Kidney (tissue), 14 donors: ENCODE data around the gene GGT5. TPM values are rescaled to one million over a fixed set of nuclear protein-coding genes. Genes with fewer than 3 reads are reported as not detected.
"Not testable (repeated sequence)": the region's sequence is repeated elsewhere in the genome, so short reads cannot be mapped to it uniquely, and the experiment has no call there.

Experiments
- DNase-seq, 5 donors: peaks; one replicate each; pipeline ENCODE4 v3.0.0-alpha.2; 2013 to 2020
- FAIRE-seq: peaks from 2 replicates; lab custom pipeline; 2012; peaks lifted over from hg19 to GRCh38; lab: Jason Lieb, UNC
- H3K27ac ChIP-seq, 2 donors: one replicate each; pipeline ENCODE4 v1.7.0; 2013; ENCODE audit warnings: low read depth in 2 of 2, low read length in 2 of 2, inconsistent platforms in 1 of 2
- H3K27me3 ChIP-seq: one replicate; pipeline ENCODE4 v1.7.1; 2013; ENCODE audit warnings: low read length, inconsistent platforms; ENCODE audit not compliant: control insufficient read depth, insufficient read depth
- H3K36me3 ChIP-seq, 3 donors: one replicate each; pipeline versions ENCODE4 v1.7.0 to v1.7.1; 2013; ENCODE audit warnings: low read length in 3 of 3, control low read depth in 1 of 3, inconsistent platforms in 1 of 3; ENCODE audit not compliant: insufficient read depth in 3 of 3, control insufficient read depth in 2 of 3
- H3K4me1 ChIP-seq, 3 donors: one replicate each; pipeline versions ENCODE4 v1.7.0 to v1.7.1; 2013; ENCODE audit warnings: low read length in 3 of 3, inconsistent platforms in 1 of 3, low read depth in 1 of 3; ENCODE audit not compliant: control insufficient read depth in 2 of 3, insufficient read depth in 2 of 3
- H3K4me3 ChIP-seq, 3 donors: one replicate each; pipeline versions ENCODE4 v1.7.0 to v1.8.1; 2013; ENCODE audit warnings: low read length in 3 of 3, control low read depth in 1 of 3, inconsistent platforms in 1 of 3
- H3K9ac ChIP-seq, 3 donors: one replicate each; pipeline versions ENCODE4 v1.7.0 to v1.7.1; 2013; ENCODE audit warnings: low read length in 3 of 3, control low read depth in 1 of 3, inconsistent platforms in 1 of 3
- H3K9me3 ChIP-seq, 3 donors: one replicate each; pipeline versions ENCODE4 v1.7.0 to v1.7.1; 2013; ENCODE audit warnings: low read length in 3 of 3, control low read depth in 1 of 3, inconsistent platforms in 1 of 3; ENCODE audit not compliant: control insufficient read depth in 2 of 3, insufficient read depth in 1 of 3
- intact Hi-C: fragments of 100-400 bp; cut with DNase I; formaldehyde crosslinking; loops from one replicate; pipeline ENCODE4 v1.11.1; 2022
- polyA plus RNA-seq: library from polyadenylated mRNA; stranded (reverse); fragments of 350-450 nt; fragmentation: Illumina TruSeq; extraction: RNeasy Lipid Tissue Mini Kit (QIAGEN cat#74804); gene quantifications from one replicate; pipeline ENCODE4 v1.2.3, GENCODE V29; 2014; ENCODE audit warnings: low read depth, low replicate concordance; ENCODE audit not compliant: insufficient read depth
- total RNA-seq: library from RNA; stranded (reverse); fragmentation: NEBNext Ultra II Directional; extraction: Animal tissue kit (Norgen Biotek cat#: 25700); gene quantifications from one replicate; pipeline ENCODE4 v1.2.1, GENCODE V29; 2021
- TF ChIP-seq, protein P1 (sequence below): IDR thresholded peaks from 3 replicates; pipeline ENCODE4 v1.5.1; 2012; ENCODE audit warnings: mild to moderate bottlenecking, moderate library complexity, borderline replicate concordance; ENCODE audit not compliant: insufficient read depth; ENCODE audit errors: extremely low read depth
- donor health status: control.
- donor health status: control.
- donor health status: control.
- donor health status: control.
- donor health status: control.
- donor health status: DM: yes; HTN: yes; CAD: no.
- donor health status: Normal renal cell carcinoma (clear cell type).

The GGT5 gene
- total and polyA plus RNA-seq, 2 donors from 2014 or later, result 63.2 to 103 TPM

GRCh38 chr22:24247011-24247507 is 2.2 kb upstream of the GGT5 start:
- FAIRE-seq (no peak), DNase-seq (no peak)
- Histone ChIP-seq H3K36me3 (no peaks in the 10 kb centered on the region), H3K4me3 (no peak overlapping the region), H3K4me1 (peaks cover 0 to 11% (median 5%) of the 10 kb centered on the region in 3 donors), H3K9ac (no peak overlapping the region), H3K27ac (peak overlapping the region; percentile 48 to 71), H3K27me3 (no peaks in the 10 kb centered on the region), H3K9me3 (no peaks in the 10 kb centered on the region)
- TF ChIP-seq, protein P1, sequence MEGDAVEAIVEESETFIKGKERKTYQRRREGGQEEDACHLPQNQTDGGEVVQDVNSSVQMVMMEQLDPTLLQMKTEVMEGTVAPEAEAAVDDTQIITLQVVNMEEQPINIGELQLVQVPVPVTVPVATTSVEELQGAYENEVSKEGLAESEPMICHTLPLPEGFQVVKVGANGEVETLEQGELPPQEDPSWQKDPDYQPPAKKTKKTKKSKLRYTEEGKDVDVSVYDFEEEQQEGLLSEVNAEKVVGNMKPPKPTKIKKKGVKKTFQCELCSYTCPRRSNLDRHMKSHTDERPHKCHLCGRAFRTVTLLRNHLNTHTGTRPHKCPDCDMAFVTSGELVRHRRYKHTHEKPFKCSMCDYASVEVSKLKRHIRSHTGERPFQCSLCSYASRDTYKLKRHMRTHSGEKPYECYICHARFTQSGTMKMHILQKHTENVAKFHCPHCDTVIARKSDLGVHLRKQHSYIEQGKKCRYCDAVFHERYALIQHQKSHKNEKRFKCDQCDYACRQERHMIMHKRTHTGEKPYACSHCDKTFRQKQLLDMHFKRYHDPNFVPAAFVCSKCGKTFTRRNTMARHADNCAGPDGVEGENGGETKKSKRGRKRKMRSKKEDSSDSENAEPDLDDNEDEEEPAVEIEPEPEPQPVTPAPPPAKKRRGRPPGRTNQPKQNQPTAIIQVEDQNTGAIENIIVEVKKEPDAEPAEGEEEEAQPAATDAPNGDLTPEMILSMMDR, result no peak
- intact Hi-C loops, result no loop called here

- peaks cover 0 to 11% (median 5%) of the 10 kb centered on the region in 3 donors for H3K4me1 ChIP-seq
- H3K27me3 ChIP-seq, H3K36me3 ChIP-seq, FAIRE-seq, intact Hi-C loops, H3K9me3 ChIP-seq, H3K9ac ChIP-seq: not testable (repeated sequence)
- H3K27ac ChIP-seq, result peak overlapping the region; percentile 28 to 43
- peak in 2 of 5 donors; percentile 44 to 94 for DNase-seq
- peak overlapping the region in 1 of 3 donors; percentile 21 for H3K4me3 ChIP-seq
Measured at GRCh38 chr22:24245584-24246561, 991 bp upstream of the GGT5 start.

GRCh38 chr22:24244144-24244787 is 616 bp downstream of the GGT5 start:
- TF ChIP-seq, protein P1, result no peak
- peak overlapping the region; percentile 43 to 56 (median 51) for H3K4me3 ChIP-seq
- H3K27me3 ChIP-seq, result no peaks in the 10 kb centered on the region
- DNase-seq, result peak in 3 of 5 donors; percentile 37 to 85 (median 60)
- no peaks in the 10 kb centered on the region for H3K36me3 ChIP-seq
- peaks cover 0 to 11% (median 5%) of the 10 kb centered on the region in 3 donors for H3K4me1 ChIP-seq
- H3K27ac ChIP-seq, result peak overlapping the region; percentile 41 to 53
- intact Hi-C loops, result no loop called here
- H3K9me3 ChIP-seq, result no peaks in the 10 kb centered on the region
- FAIRE-seq, result no peak
- peak overlapping the region in 1 of 3 donors; percentile 26 for H3K9ac ChIP-seq

DNA sequence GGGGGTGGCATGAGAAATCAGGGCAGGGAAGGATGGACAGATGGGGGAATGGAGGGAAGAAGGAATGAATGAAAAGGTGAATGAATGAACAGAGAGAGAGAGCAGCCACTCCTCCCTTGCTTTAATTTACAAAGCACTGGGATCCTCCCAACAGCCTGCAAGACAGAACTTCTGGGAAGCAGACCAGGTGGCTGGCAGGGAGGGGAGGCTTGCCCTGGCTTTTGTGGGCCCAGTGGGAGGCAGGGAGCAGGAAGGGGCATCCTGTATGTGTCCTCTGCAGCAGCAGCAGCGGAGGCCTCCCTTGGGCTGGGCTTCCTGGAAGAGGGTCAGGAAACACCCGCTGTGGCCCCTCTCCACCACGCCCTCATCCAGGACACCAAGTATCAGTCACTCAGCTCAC is 1.5 kb downstream of the GGT5 start:
- H3K36me3 ChIP-seq, H3K9ac ChIP-seq, H3K4me3 ChIP-seq, H3K27ac ChIP-seq, H3K27me3 ChIP-seq, intact Hi-C loops, H3K9me3 ChIP-seq, FAIRE-seq: not testable (repeated sequence)
- peak in 2 of 5 donors; percentile 46 to 87 for DNase-seq
- peaks cover 0 to 11% (median 5%) of the 10 kb centered on the region in 3 donors for H3K4me1 ChIP-seq

DNA sequence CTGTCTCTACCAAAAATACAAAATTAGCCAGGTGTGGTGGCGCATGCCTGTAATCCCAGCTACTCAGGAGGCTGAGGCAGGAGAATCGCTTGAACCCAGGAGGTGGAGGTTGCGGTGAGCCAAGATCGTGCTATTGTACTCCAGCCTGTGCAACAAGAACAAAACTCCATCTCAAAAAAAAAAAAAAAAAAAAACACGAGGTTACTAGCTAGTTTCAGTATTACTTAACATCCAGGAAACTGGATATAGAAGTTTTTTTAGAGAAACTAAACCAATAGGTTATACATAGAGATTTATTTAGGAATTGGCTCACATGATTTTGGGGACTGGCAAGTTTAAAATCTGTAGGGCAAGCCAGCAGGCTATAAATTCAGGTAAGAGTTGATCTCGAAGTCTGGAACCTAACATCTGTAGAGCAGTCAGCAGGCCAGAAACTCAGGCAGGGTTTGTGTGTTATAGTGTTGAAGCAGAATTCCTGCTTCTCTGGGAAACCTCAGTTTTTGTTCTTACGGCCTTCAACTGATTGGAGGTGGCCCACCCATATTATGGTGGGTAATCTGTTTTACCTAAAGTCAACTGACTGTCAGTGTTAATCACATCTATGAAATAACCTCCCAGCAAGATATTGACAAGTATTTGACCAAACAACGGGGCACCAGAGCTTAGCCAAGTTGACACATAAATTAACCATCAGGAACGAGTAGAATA is 3.7 kb downstream of the GGT5 start:
- H3K36me3 ChIP-seq, H3K4me3 ChIP-seq, intact Hi-C loops, H3K27me3 ChIP-seq, H3K9me3 ChIP-seq, H3K27ac ChIP-seq, H3K9ac ChIP-seq, H3K4me1 ChIP-seq, FAIRE-seq, DNase-seq: not testable (repeated sequence)
